ENCODE results near the gene YIPF5.

YIPF5 gene

DNA sequence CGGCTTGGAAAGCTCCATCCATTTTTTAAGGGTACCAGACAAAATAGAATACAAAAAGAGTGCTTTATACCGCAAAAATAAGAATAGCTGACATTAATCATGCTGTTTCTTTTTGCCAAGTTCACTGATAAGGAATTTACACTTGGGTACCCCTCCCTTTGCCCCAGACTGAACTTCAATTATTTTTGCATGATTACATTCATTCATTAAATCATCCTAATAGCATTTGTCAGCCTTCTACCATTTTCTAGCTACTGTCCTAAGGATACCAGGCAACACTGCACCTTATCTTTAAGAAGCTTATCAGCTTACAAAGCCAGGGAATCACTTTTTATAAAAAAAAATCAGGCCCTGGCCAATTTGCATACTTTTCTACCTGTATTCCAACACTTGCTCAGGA lies 48.4 kb downstream of the YIPF5 start:
- no peak for DNase-seq

DNA sequence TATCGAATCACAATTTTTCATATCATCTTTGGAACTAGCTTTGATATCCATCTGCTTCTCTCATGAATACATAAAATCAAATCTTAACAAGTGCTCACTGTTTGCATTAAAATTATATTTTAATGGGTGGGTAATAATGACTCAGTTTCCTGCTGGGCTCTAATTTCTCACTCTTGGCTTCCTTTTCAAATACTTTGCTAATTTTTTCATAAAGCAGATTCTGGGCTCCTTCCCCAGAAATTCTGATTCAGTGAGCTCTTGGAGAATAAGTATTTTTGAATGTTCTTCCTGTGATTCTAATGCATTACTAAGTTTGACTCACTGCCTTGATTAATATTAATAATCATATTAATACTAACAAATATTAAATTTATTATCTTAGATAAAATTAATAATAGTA lies 48.9 kb downstream of the YIPF5 start:
- DNase-seq, result no peak

DNA sequence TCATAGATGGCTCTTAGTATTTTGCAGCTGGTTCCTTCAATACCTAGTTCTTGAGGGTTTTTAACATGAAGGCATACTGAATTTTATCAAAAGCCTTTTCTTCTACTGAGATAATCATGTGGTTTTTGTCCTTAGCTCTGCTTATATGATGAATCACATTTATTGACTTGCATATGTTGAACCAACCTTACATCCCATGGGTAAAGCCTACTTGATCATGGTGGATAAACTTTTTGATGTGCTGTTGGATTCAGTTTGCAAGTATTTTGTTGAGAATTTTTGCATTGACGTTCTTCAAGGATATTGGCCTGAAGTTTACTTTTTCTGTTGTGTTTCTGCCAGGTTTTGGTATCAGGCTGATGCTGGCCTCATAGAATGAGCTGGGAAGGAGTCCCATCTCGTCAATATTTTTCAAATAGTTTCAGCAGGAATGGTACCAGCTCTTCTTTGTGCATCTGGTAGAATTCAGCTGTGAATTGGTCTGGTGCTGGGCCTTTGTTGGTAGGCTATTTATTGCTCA lies 49.7 kb downstream of the YIPF5 start:
- DNase-seq, result no peak

DNA sequence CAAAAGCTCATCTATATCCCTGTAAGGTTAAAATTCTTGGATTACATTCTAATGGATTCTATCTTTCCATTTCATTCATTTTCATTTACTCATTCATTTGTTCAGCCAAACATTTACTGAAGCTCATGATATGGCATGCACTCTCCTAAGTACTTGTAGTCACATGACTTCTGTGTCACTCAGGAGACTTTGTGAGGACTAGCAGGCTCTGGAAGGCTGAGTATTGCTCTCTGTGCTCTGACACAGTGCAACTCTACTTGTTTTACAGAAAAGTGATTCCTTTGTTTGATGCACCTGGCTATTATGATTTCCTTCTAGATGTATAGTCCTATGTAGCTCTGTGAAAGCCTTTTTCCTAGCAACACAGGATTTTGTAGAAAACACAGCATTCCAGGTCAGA lies 53.0 kb downstream of the YIPF5 start:
- DNase-seq, result no peak

DNA sequence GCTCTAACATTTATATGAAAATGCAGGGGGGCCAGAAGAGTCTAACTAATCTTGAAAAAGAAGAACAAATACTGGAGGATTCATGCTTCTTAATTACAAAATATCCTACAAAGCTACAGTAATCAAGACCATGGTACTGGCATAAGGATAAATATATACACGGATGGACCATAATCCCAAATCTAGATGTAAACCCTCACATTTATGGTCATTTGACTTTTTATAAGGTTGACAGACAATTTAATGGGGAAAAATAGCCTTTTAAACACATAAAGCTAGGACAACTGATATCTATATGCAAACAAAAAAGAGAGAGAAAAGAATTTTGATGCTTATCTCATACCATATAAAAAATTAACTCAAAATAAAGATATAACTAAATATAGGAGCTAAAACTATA lies 55.9 kb downstream of the YIPF5 start:
- no peak for DNase-seq

Data from stimulated activated CD4-positive, alpha-beta T cell treated with anti-CD3 and anti-CD28 coated beads, Interleukin-12 subunit alpha, Interleukin-12 subunit beta, amount 100 ng/mL, for 4 hours (primary cell).